ENCODE data around the gene SETBP1. TPM values are rescaled to one million over a fixed set of nuclear protein-coding genes. Genes with fewer than 3 reads are reported as not detected.
A peak's percentile ranks its signal among the peaks of the same experiment; 100 is the strongest.

SETBP1 gene
- total and polyA plus RNA-seq, 2 of the 13 experiments (the other 11 are each of a cell fraction or from before 2014, with no cell fraction given): 0.18 to 0.65 TPM

DNA sequence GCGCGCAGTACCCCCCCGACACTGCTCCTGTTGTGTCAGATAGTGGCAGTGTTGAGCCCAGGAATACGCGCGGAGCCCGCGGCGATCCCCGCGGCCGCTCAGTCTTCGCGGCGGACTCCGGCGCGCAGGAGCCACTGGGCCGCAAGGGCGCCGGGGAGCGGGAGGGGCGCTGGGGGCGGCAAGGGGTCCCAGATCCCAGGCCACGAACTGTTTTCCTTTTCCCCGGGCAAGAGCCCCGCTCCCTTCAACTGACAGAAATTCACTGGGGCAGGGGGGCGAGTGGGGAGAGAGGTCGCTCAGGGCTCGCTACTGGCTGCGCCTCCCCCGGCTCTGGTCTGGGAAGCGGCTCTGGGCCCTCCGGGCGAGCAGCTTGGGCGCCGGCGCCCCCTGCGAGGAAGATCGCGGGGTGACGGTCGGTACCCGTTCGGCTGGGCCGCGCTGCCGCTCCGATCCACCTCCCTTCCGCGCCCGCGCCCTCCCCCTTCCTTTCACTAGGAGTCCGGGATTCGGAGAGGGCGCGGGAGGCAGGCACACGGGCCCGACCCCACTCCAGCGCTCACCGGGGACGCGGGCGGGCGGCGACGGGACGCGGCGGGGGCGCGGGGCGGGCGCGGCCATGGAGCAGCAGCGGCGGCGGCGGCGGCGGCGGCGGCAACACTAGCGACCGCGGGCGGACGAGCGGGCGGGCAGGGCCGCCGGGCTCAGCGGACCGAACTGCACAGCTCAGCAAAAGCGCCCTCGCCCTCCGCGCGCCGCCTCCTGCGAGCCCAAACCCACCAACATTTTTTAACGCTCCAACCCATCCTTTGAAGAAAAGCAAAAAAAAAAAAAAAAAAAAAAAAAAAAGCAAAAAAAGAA is 1.4 kb upstream of the SETBP1 start (continued):
- TF ChIP-seq, protein P1, sequence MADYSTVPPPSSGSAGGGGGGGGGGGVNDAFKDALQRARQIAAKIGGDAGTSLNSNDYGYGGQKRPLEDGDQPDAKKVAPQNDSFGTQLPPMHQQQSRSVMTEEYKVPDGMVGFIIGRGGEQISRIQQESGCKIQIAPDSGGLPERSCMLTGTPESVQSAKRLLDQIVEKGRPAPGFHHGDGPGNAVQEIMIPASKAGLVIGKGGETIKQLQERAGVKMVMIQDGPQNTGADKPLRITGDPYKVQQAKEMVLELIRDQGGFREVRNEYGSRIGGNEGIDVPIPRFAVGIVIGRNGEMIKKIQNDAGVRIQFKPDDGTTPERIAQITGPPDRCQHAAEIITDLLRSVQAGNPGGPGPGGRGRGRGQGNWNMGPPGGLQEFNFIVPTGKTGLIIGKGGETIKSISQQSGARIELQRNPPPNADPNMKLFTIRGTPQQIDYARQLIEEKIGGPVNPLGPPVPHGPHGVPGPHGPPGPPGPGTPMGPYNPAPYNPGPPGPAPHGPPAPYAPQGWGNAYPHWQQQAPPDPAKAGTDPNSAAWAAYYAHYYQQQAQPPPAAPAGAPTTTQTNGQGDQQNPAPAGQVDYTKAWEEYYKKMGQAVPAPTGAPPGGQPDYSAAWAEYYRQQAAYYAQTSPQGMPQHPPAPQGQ (CRISPR knock-in tag; IDR thresholded peaks at IDR 0.05; ENCODE audit: borderline replicate concordance): no peak
- TF ChIP-seq, protein P2, sequence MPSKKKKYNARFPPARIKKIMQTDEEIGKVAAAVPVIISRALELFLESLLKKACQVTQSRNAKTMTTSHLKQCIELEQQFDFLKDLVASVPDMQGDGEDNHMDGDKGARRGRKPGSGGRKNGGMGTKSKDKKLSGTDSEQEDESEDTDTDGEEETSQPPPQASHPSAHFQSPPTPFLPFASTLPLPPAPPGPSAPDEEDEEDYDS (CRISPR knock-in tag; IDR thresholded peaks at IDR 0.05): no peak
- TF ChIP-seq, protein P3, sequence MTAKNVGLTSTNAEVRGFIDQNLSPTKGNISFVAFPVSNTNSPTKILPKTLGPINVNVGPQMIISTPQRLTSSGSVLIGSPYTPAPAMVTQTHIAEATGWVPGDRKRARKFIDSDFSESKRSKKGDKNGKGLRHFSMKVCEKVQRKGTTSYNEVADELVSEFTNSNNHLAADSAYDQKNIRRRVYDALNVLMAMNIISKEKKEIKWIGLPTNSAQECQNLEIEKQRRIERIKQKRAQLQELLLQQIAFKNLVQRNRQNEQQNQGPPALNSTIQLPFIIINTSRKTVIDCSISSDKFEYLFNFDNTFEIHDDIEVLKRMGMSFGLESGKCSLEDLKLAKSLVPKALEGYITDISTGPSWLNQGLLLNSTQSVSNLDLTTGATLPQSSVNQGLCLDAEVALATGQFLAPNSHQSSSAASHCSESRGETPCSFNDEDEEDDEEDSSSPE (CRISPR knock-in tag; IDR thresholded peaks at IDR 0.05): peak; percentile 69
- TF ChIP-seq PPARG (CRISPR knock-in tag; conservative IDR thresholded peaks at IDR 0.05) (no peak), BRD4 (CRISPR knock-in tag; IDR thresholded peaks at IDR 0.05) (no peak), ZNF776 (CRISPR knock-in tag; IDR thresholded peaks at IDR 0.05) (peak; percentile 32; the same call in 1 of the 2 replicates), STAG1 (CRISPR knock-in tag; IDR thresholded peaks at IDR 0.05) (peak; percentile 78), MBNL3 (CRISPR knock-in tag; conservative IDR thresholded peaks at IDR 0.05) (no peak), SRSF4 (IDR thresholded peaks at IDR 0.05; ENCODE audit: low read depth, low read length, poor library complexity, severe bottlenecking) (no peak), KLF16 (CRISPR knock-in tag; IDR thresholded peaks at IDR 0.05) (no peak), ZNF264 (CRISPR knock-in tag; IDR thresholded peaks at IDR 0.05) (no peak), CBX1 (IDR thresholded peaks at IDR 0.05; ENCODE audit: low read depth) (peak; percentile 29), SCMH1 (CRISPR knock-in tag; IDR thresholded peaks at IDR 0.05; ENCODE audit: borderline replicate concordance) (no peak), TAF15 (IDR thresholded peaks at IDR 0.05; ENCODE audit: low read depth, low read length, poor library complexity, severe bottlenecking) (no peak), SSRP1 (CRISPR knock-in tag; IDR thresholded peaks at IDR 0.05) (no peak)
- TF ChIP-seq, protein P4, sequence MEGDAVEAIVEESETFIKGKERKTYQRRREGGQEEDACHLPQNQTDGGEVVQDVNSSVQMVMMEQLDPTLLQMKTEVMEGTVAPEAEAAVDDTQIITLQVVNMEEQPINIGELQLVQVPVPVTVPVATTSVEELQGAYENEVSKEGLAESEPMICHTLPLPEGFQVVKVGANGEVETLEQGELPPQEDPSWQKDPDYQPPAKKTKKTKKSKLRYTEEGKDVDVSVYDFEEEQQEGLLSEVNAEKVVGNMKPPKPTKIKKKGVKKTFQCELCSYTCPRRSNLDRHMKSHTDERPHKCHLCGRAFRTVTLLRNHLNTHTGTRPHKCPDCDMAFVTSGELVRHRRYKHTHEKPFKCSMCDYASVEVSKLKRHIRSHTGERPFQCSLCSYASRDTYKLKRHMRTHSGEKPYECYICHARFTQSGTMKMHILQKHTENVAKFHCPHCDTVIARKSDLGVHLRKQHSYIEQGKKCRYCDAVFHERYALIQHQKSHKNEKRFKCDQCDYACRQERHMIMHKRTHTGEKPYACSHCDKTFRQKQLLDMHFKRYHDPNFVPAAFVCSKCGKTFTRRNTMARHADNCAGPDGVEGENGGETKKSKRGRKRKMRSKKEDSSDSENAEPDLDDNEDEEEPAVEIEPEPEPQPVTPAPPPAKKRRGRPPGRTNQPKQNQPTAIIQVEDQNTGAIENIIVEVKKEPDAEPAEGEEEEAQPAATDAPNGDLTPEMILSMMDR (CRISPR knock-in tag; IDR thresholded peaks at IDR 0.05): peak; percentile 76
- TF ChIP-seq, protein P5, sequence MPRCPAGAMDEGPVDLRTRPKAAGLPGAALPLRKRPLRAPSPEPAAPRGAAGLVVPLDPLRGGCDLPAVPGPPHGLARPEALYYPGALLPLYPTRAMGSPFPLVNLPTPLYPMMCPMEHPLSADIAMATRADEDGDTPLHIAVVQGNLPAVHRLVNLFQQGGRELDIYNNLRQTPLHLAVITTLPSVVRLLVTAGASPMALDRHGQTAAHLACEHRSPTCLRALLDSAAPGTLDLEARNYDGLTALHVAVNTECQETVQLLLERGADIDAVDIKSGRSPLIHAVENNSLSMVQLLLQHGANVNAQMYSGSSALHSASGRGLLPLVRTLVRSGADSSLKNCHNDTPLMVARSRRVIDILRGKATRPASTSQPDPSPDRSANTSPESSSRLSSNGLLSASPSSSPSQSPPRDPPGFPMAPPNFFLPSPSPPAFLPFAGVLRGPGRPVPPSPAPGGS (CRISPR knock-in tag; IDR thresholded peaks at IDR 0.05): no peak
- TF ChIP-seq, protein P6, sequence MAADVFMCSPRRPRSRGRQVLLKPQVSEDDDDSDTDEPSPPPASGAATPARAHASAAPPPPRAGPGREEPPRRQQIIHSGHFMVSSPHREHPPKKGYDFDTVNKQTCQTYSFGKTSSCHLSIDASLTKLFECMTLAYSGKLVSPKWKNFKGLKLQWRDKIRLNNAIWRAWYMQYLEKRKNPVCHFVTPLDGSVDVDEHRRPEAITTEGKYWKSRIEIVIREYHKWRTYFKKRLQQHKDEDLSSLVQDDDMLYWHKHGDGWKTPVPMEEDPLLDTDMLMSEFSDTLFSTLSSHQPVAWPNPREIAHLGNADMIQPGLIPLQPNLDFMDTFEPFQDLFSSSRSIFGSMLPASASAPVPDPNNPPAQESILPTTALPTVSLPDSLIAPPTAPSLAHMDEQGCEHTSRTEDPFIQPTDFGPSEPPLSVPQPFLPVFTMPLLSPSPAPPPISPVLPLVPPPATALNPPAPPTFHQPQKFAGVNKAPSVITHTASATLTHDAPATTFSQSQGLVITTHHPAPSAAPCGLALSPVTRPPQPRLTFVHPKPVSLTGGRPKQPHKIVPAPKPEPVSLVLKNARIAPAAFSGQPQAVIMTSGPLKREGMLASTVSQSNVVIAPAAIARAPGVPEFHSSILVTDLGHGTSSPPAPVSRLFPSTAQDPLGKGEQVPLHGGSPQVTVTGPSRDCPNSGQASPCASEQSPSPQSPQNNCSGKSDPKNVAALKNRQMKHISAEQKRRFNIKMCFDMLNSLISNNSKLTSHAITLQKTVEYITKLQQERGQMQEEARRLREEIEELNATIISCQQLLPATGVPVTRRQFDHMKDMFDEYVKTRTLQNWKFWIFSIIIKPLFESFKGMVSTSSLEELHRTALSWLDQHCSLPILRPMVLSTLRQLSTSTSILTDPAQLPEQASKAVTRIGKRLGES (CRISPR knock-in tag; IDR thresholded peaks at IDR 0.05; ENCODE audit: borderline replicate concordance): no peak
